Keratinocyte (primary cell): ENCODE data around the gene LIN28B. TPM values are rescaled to one million over a fixed set of nuclear protein-coding genes. Genes with fewer than 3 reads are reported as not detected.

Experiments
- DNase-seq: peaks from one replicate; pipeline ENCODE4 v3.0.0-alpha.2; 2011; ENCODE audit warnings: low read depth, missing footprints, low spot score
- FAIRE-seq: peaks from 2 replicates; lab custom pipeline; 2011; peaks lifted over from hg19 to GRCh38; lab: Jason Lieb, UNC
- H2AFZ ChIP-seq: 2 replicates; pipeline ENCODE4 v1.6.0; 2012; ENCODE audit warnings: low read length, control low read depth, inconsistent platforms; ENCODE audit not compliant: control insufficient read depth
- H3K27ac ChIP-seq: 2 replicates; pipeline ENCODE4 v1.5.1; 2011; ENCODE audit warnings: low read length; ENCODE audit not compliant: control insufficient read depth, insufficient read depth
- H3K27me3 ChIP-seq: 3 replicates; pipeline ENCODE4 v1.6.0; 2011; ENCODE audit warnings: low read length; ENCODE audit not compliant: control insufficient read depth, insufficient read depth; ENCODE audit errors: extremely low read depth
- H3K36me3 ChIP-seq, 2 experiments: 2 replicates in 1 of 2; 3 replicates in 1 of 2; pipeline ENCODE4 v1.5.1; 2011; ENCODE audit warnings: low read length in 2 of 2, mild to moderate bottlenecking in 1 of 2; ENCODE audit not compliant: control insufficient read depth in 2 of 2, insufficient read depth in 2 of 2; ENCODE audit errors: extremely low read depth in 1 of 2
- H3K4me1 ChIP-seq: 3 replicates; pipeline ENCODE4 v1.5.1; 2011; ENCODE audit warnings: low read length; ENCODE audit not compliant: control insufficient read depth, insufficient read depth; ENCODE audit errors: extremely low read depth
- H3K4me2 ChIP-seq: 3 replicates; pipeline ENCODE4 v1.6.0; 2011; ENCODE audit warnings: low read depth, low read length; ENCODE audit not compliant: control insufficient read depth, insufficient read depth; ENCODE audit errors: extremely low read depth
- H3K4me3 ChIP-seq, 3 experiments: fragments of 200-600 bp in 1 of 3; sonication (generic) in 1 of 3; 2 replicates in 2 of 3; 3 replicates in 1 of 3; pipeline ENCODE4 v1.5.1; 2011 to 2016; ENCODE audit warnings: low read length in 3 of 3, mild to moderate bottlenecking in 3 of 3, control low read depth in 2 of 3, inconsistent platforms in 1 of 3, low read depth in 1 of 3, mixed read lengths in 1 of 3, mixed run types in 1 of 3, moderate library complexity in 1 of 3; ENCODE audit not compliant: control insufficient read depth in 2 of 3, insufficient read depth in 2 of 3; ENCODE audit errors: extremely low read depth in 1 of 3
- H3K79me2 ChIP-seq: 2 replicates; pipeline ENCODE4 v1.6.0; 2012; ENCODE audit warnings: low read length; ENCODE audit not compliant: control insufficient read depth, insufficient read depth
- H3K9ac ChIP-seq: 3 replicates; pipeline ENCODE4 v1.6.0; 2011; ENCODE audit warnings: low read length; ENCODE audit not compliant: control insufficient read depth, insufficient read depth; ENCODE audit errors: extremely low read depth
- H3K9me1 ChIP-seq: 3 replicates; pipeline ENCODE4 v1.6.0; 2011; ENCODE audit warnings: low read length; ENCODE audit not compliant: control insufficient read depth, insufficient read depth; ENCODE audit errors: extremely low read depth
- H3K9me3 ChIP-seq: 2 replicates; pipeline ENCODE4 v1.5.1; 2012; ENCODE audit warnings: low read depth, low read length; ENCODE audit not compliant: control insufficient read depth
- H4K20me1 ChIP-seq: 3 replicates; pipeline ENCODE4 v1.6.0; 2011; ENCODE audit warnings: low read length; ENCODE audit not compliant: control insufficient read depth, insufficient read depth; ENCODE audit errors: extremely low read depth
- CTCF ChIP-seq, 3 experiments: IDR thresholded peaks in 1 of 3; conservative IDR thresholded peaks in 1 of 3; optimal IDR thresholded peaks in 1 of 3; 2 replicates in 2 of 3; 3 replicates in 1 of 3; pipeline versions ENCODE3 to v1.5.1; 2011; ENCODE audit warnings: low read length in 3 of 3, mild to moderate bottlenecking in 3 of 3, moderate library complexity in 2 of 3, control low read depth in 1 of 3, inconsistent platforms in 1 of 3; ENCODE audit not compliant: insufficient read depth in 2 of 3; ENCODE audit errors: extremely low read depth in 1 of 3
- EZH2 ChIP-seq: IDR thresholded peaks from one replicate; pipeline ENCODE4 v1.6.1; 2012; ENCODE audit warnings: inconsistent platforms, mild to moderate bottlenecking, low read length, moderate library complexity
- dilution Hi-C: fragments of 300-500 bp; cut with MboI; formaldehyde crosslinking; loops from one replicate; pipeline ENCODE4 v1.7.0; 2020; ENCODE audit warnings: low sequenced_read_pairs; ENCODE audit not compliant: extremely low pct_ligation_motif_present
- polyA plus RNA-seq, 5 experiments: library from polyadenylated mRNA; depleted of rRNA in 3 of 5; stranded (reverse) in 3 of 5; stranded (forward) in 1 of 5; unstranded in 1 of 5; fragments of >200 nt; gene quantifications; 1 replicate in 1 of 5; 2 replicates in 3 of 5; 3 replicates in 1 of 5; pipeline versions ENCODE4 v1.2.1 to v1.2.3, GENCODE V29; 2011 to 2012; ENCODE audit warnings: missing spikeins in 2 of 5, low read depth in 1 of 5, low replicate concordance in 1 of 5

LIN28B gene
- polyA plus RNA-seq, 1 donor (not counting 4 experiments of a cell fraction or from before 2014, with no cell fraction given) = not detected

DNA sequence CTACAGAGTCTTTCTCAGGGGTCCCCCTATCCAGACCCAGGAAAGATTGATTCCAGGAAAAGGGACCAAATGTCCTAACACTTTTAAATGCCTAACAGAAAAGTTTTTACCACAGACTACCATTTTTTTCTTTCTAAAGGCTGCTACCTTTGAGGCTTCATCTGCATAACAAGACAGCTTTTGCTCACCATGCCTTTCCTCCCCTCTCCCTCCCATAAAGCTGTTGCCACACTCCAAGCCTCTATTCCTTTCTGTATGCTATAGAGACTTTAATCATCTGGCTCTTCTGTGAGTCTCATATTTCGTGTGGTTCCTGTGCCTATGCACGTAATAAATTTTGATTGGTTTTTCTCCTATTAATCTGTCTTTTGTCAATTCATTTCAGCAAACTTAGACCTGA lies 26.0 kb upstream of the LIN28B start:
- dilution Hi-C loops = no loop called here
- TF ChIP-seq CTCF (optimal IDR thresholded peaks at IDR 0.05 in 1 of 3, IDR thresholded peaks at IDR 0.05 in 1 of 3, conservative IDR thresholded peaks at IDR 0.05 in 1 of 3; ENCODE audit: extremely low read depth in 1 of 3, insufficient read depth in 2 of 3, low read length in 3 of 3) (no peak), EZH2 (no peak)
- Histone ChIP-seq H4K20me1 (no peaks in the 10 kb centered on the region), H3K9me1 (no peaks in the 10 kb centered on the region), H2AFZ (no peak overlapping the region), H3K4me3 (no peak overlapping the region), H3K9ac (no peak overlapping the region), H3K9me3 (no peaks in the 10 kb centered on the region), H3K79me2 (no peaks in the 10 kb centered on the region), H3K36me3 (no peaks in the 10 kb centered on the region), H3K4me2 (no peak overlapping the region), H3K4me1 (no peaks in the 10 kb centered on the region), H3K27me3 (no peaks in the 10 kb centered on the region), H3K27ac (no peak overlapping the region)
- no peak for FAIRE-seq
- no peak for DNase-seq

DNA sequence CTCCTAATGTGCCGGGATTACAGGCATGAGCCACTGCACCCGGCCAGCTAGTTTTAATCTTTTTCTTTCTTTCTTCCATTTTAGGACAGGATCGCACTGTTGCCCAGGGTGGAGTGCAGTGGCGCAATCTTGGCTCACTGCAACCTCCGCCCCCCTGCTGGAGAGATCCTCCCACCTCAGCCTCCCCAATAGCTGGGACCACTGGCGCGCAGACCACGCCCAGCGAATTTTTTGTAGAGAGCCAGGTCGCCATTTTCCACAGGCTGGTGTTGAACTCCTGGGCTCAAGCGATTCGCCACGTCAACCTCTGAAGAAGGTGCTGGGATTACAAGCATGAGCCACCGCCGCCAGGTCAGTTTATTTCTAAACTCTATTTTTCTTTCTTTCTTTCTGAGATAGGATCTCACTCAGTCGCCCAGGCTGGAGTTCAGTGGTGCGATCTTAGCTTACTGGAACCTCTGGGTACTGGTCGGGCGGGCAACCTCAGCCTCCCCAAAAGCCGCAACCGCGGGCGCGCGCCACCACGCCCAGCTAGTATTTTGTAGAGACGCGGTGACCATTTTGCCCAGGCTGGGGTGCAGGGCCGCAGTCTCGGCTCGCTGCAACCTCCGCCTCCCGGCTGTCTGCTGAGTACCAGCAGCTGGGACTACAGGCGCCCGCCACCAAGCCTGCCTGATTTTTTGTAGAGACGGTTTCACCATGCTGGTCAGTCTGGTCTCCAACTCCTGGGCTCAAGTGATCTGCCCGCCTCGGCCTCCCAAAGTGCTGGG lies 20.0 kb upstream of the LIN28B start:
- Histone ChIP-seq H3K9ac (no peak overlapping the region), H3K27me3 (peaks cover 32% of the 10 kb centered on the region), H3K9me1 (no peaks in the 10 kb centered on the region), H3K79me2 (no peaks in the 10 kb centered on the region), H3K4me3 (no peak overlapping the region), H3K4me1 (no peaks in the 10 kb centered on the region), H3K9me3 (no peaks in the 10 kb centered on the region), H3K36me3 (no peaks in the 10 kb centered on the region), H4K20me1 (no peaks in the 10 kb centered on the region), H3K4me2 (no peak overlapping the region), H3K27ac (no peak overlapping the region), H2AFZ (no peak overlapping the region)
- FAIRE-seq (no peak), DNase-seq (no peak)
- TF ChIP-seq CTCF (optimal IDR thresholded peaks at IDR 0.05 in 1 of 3, IDR thresholded peaks at IDR 0.05 in 1 of 3, conservative IDR thresholded peaks at IDR 0.05 in 1 of 3; ENCODE audit: extremely low read depth in 1 of 3, insufficient read depth in 2 of 3, low read length in 3 of 3) (no peak), EZH2 (no peak)
- dilution Hi-C loops = no loop called here
